ENCODE data around the gene PTPN21.

DNA sequence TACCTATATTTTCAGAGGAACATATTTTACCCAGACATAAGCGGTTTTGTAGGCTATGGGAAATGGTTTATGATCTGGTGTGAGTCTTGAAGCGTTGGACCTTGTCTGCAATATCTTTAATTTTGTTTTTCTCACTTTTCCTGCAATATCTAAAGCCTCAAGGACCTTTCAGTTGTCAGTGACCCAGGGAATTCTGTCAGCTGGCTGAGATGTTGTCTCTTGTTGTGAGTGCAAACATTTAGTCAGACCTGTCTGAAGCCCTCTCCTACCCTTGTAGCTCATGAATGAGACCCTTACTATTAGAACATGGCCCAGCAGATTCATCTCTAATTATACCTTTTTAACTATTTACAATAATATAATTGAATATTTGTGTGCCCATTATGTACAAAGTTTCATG lies 115.7 kb downstream of the PTPN21 start:
- TF ChIP-seq YY1 (IDR thresholded peaks at IDR 0.05; ENCODE audit: insufficient read depth, insufficient read length) = no peak
- TF ChIP-seq ZNF274 (IDR thresholded peaks at IDR 0.05; ENCODE audit: low read depth, low read length) = no peak
- no peak for TF ChIP-seq SUZ12 (IDR thresholded peaks at IDR 0.05; ENCODE audit: extremely low read depth, insufficient read depth, insufficient read length)
